Esophagus squamous epithelium (tissue), 5 donors: ENCODE data around the gene IMPG2. TPM values are rescaled to one million over a fixed set of nuclear protein-coding genes. Genes with fewer than 3 reads are reported as not detected.

Experiments used
- DNase-seq: peaks from one replicate; lab custom pipeline; 2025; lab: John Stamatoyannopoulos, UW
- H3K27ac ChIP-seq, 4 donors: fragments of 200-600 bp; sonication (generic); one replicate each; pipeline ENCODE4 v1.5.1; 2016 to 2019; ENCODE audit warnings: mild to moderate bottlenecking in 1 of 4
- H3K27me3 ChIP-seq, 4 donors: fragments of 200-600 bp; sonication (generic); 1 replicate in 3 of 4; 2 replicates in 1 of 4; pipeline versions ENCODE4 v1.5.1 to v1.6.0; 2017 to 2021; ENCODE audit warnings: antibody characterized with exemption in 1 of 4
- H3K36me3 ChIP-seq, 3 donors: fragments of 200-600 bp; sonication (generic); one replicate each; pipeline ENCODE4 v1.5.1; 2016 to 2019
- H3K4me1 ChIP-seq, 3 donors: fragments of 200-600 bp; sonication (generic); one replicate each; pipeline ENCODE4 v1.5.1; 2017 to 2019
- H3K4me3 ChIP-seq, 4 donors: fragments of 200-600 bp; sonication (generic); 1 replicate in 3 of 4; 2 replicates in 1 of 4; pipeline ENCODE4 v1.5.1; 2016 to 2019; ENCODE audit warnings: mild to moderate bottlenecking in 2 of 4, moderate library complexity in 1 of 4
- H3K9me3 ChIP-seq, 3 donors: fragments of 200-600 bp; sonication (generic); one replicate each; pipeline ENCODE4 v1.5.1; 2016 to 2019
- CTCF ChIP-seq, 6 experiments: fragments of 450-650 bp in 4 of 6; fragments of 200-600 bp in 2 of 6; sonication (generic) in 2 of 6; IDR thresholded peaks; one replicate each; pipeline ENCODE4 v1.5.1; 2016 to 2019; ENCODE audit warnings: antibody characterized with exemption in 6 of 6, mild to moderate bottlenecking in 4 of 6, moderate library complexity in 4 of 6
- POLR2A ChIP-seq, 4 donors: fragments of 450-650 bp; IDR thresholded peaks; one replicate each; pipeline ENCODE4 v1.6.1; 2017; ENCODE audit warnings: antibody characterized with exemption in 4 of 4, mild to moderate bottlenecking in 4 of 4, moderate library complexity in 3 of 4
- WGBS, 2 donors: methylation state at CpG; one replicate each; pipeline ENCODE4 v1.1.5; 2018; 5-methylcytosine and 5-hydroxymethylcytosine counted together
- intact Hi-C: fragments of 100-400 bp; cut with DNase I; formaldehyde crosslinking; loops from one replicate; pipeline ENCODE4 v1.15.0; 2022
- total RNA-seq, 4 donors: library from RNA; depleted of rRNA; stranded (reverse); fragments of >200 nt; gene quantifications; one replicate each; pipeline ENCODE4 v1.1.0, GENCODE V29; 2016
- donor health status: DM: yes; HTN: yes; CAD: no.

The IMPG2 gene
- total RNA-seq, 4 donors from 2014 or later = 0.04 to 0.19 (median 0.09) TPM; not detected in 1

- TF ChIP-seq CTCF (IDR thresholded peaks at IDR 0.05) (no peak), POLR2A (IDR thresholded peaks at IDR 0.05) (no peak)
- Histone ChIP-seq H3K9me3 (no peaks in the 10 kb centered on the region), H3K4me3 (no peak overlapping the region), H3K27me3 (no peaks in the 10 kb centered on the region), H3K36me3 (no peaks in the 10 kb centered on the region), H3K27ac (no peak overlapping the region), H3K4me1 (no peaks in the 10 kb centered on the region)
- intact Hi-C loops = no loop called here
- no peak for DNase-seq
- 62 to 69% methylated on average over 3 of the region's 3 CpGs for WGBS, 2 donors
These were observed 97.4 kb downstream of the IMPG2 start for GRCh38 chr3:101223016-101223415.

- Histone ChIP-seq H3K36me3 (no peaks in the 10 kb centered on the region), H3K4me1 (no peaks in the 10 kb centered on the region), H3K4me3 (no peak overlapping the region), H3K9me3 (no peaks in the 10 kb centered on the region), H3K27ac (no peak overlapping the region), H3K27me3 (no peaks in the 10 kb centered on the region)
- 77 to 80% methylated on average over 4 of the region's 4 CpGs for WGBS, 2 donors
- no peak for TF ChIP-seq POLR2A (IDR thresholded peaks at IDR 0.05)
- no peak for TF ChIP-seq CTCF (IDR thresholded peaks at IDR 0.05)
- DNase-seq = no peak
- intact Hi-C loops = no loop called here
These were observed 100.4 kb downstream of the IMPG2 start for GRCh38 chr3:101219842-101220560.

- H3K9me3 ChIP-seq = peaks cover 0 to 8% (median 0%) of the 10 kb centered on the region in 3 donors
- no peak for DNase-seq
- WGBS, 2 donors = 83 to 85% methylated on average over 3 of the region's 3 CpGs
These were observed 102.7 kb downstream of the IMPG2 start for GRCh38 chr3:101217472-101218245.

GRCh38 chr3:101216710-101217465, 103.5 kb downstream of the IMPG2 start:
- Histone ChIP-seq H3K27me3 (no peaks in the 10 kb centered on the region), H3K9me3 (peaks cover 0 to 8% (median 0%) of the 10 kb centered on the region in 3 donors), H3K4me3 (no peak overlapping the region), H3K27ac (no peak overlapping the region), H3K36me3 (no peaks in the 10 kb centered on the region), H3K4me1 (no peaks in the 10 kb centered on the region)
- no peak for TF ChIP-seq POLR2A (IDR thresholded peaks at IDR 0.05)
- no peak for TF ChIP-seq CTCF (IDR thresholded peaks at IDR 0.05)
- intact Hi-C loops = no loop called here
- DNase-seq = no peak
- WGBS, 2 donors = 76 to 86% methylated on average over 2 to 3 of the region's 3 CpGs

More at GRCh38 chr3:101217472-101218245, 102.7 kb downstream of the IMPG2 start:
- Histone ChIP-seq H3K27me3 (no peaks in the 10 kb centered on the region), H3K36me3 (no peaks in the 10 kb centered on the region), H3K4me1 (no peaks in the 10 kb centered on the region), H3K27ac (no peak overlapping the region), H3K4me3 (no peak overlapping the region)
- TF ChIP-seq POLR2A (IDR thresholded peaks at IDR 0.05) (no peak), CTCF (IDR thresholded peaks at IDR 0.05) (no peak)
- intact Hi-C loops = no loop called here
